GM12864 (cell line): ENCODE results near the gene CLIC4.

Experiments
- DNase-seq: peaks from one replicate; pipeline ENCODE4 v3.0.0-alpha.2; 2011; ENCODE audit warnings: low read depth
- H3K4me3 ChIP-seq: 2 replicates; pipeline ENCODE4 v1.5.1; 2011; ENCODE audit warnings: mild to moderate bottlenecking, low read depth, low read length, control low read depth
- CTCF ChIP-seq: IDR thresholded peaks from 2 replicates; pipeline ENCODE4 v1.5.1; 2011; ENCODE audit warnings: low read depth, mild to moderate bottlenecking, moderate library complexity, low read length, control low read depth, inconsistent platforms; ENCODE audit errors: missing control alignments

Gene CLIC4

GRCh38 chr1:24849672-24850295 lies 104.5 kb downstream of the CLIC4 start:
- no peak for DNase-seq
- peak; percentile 47 for TF ChIP-seq CTCF

GRCh38 chr1:24850328-24850920 lies 105.2 kb downstream of the CLIC4 start:
- DNase-seq, result no peak
- H3K4me3 ChIP-seq, result no peak overlapping the region

More at GRCh38 chr1:24849672-24850295, 104.5 kb downstream of the CLIC4 start:
- no peak overlapping the region for H3K4me3 ChIP-seq

GRCh38 chr1:24853649-24854048 lies 108.4 kb downstream of the CLIC4 start:
- no peak overlapping the region for H3K4me3 ChIP-seq
- TF ChIP-seq CTCF, result no peak
- DNase-seq, result no peak

More at GRCh38 chr1:24850328-24850920, 105.2 kb downstream of the CLIC4 start:
- TF ChIP-seq CTCF, result no peak

GRCh38 chr1:24855474-24855873 lies 110.2 kb downstream of the CLIC4 start:
- DNase-seq, result no peak
- TF ChIP-seq CTCF, result no peak
- H3K4me3 ChIP-seq, result no peak overlapping the region

- no peak for DNase-seq
- no peak for TF ChIP-seq CTCF
- H3K4me3 ChIP-seq, result no peak overlapping the region
These were observed 111.7 kb downstream of the CLIC4 start for GRCh38 chr1:24856787-24857506.

GRCh38 chr1:24857507-24858133 lies 112.4 kb downstream of the CLIC4 start:
- H3K4me3 ChIP-seq, result no peak overlapping the region
- peak; percentile 36 for TF ChIP-seq CTCF
- DNase-seq, result no peak
